HepG2 (cell line): Measurements from ENCODE around the gene TARDBP. TPM values are rescaled to one million over a fixed set of nuclear protein-coding genes. Genes with fewer than 3 reads are reported as not detected.
A peak's percentile ranks its signal among the peaks of the same experiment; 100 is the strongest.
"Not testable (repeated sequence)": the region's sequence is repeated elsewhere in the genome, so short reads cannot be mapped to it uniquely, and the experiment has no call there.

Experiments
- ATAC-seq: fragments of 200-7000 bp; cut with Tn5 transposase; 3 replicates; pipeline ENCODE4 v1.9.1; 2020; ENCODE audit warnings: mild to moderate bottlenecking, moderate library complexity
- BruUV-seq: library from RNA; stranded (reverse); fragments of 400-500 nt; replicated peaks from 2 replicates; lab custom pipeline; 2021; lab: Mats Ljungman, UMichigan
- CTCF ChIA-PET: fragments of 300-600 bp; formaldehyde crosslinking; extraction: SDS; loops from one replicate; lab custom pipeline; 2021; ENCODE audit warnings: low total read pairs, inconsistent platforms, low intra/inter-chr PET ratio; lab: Yijun Ruan, JAX
- POLR2A ChIA-PET: fragments of 350-600 bp; sonication (Branson Sonifier 250); formaldehyde crosslinking; loops from one replicate; lab custom pipeline; 2020; ENCODE audit warnings: antibody characterized with exemption, inconsistent platforms; lab: Yijun Ruan, JAX
- DNase-seq: peaks from one replicate; pipeline ENCODE4 v3.0.0-alpha.2; 2015; ENCODE audit warnings: low spot score
- FAIRE-seq: peaks from 3 replicates; lab custom pipeline; 2011; peaks lifted over from hg19 to GRCh38; lab: Jason Lieb, UNC
- H2AFZ ChIP-seq: one replicate; pipeline ENCODE4 v1.6.1; 2011; ENCODE audit warnings: low read length, inconsistent platforms
- H3K27ac ChIP-seq: fragments of 300-600 bp; 3 replicates; pipeline ENCODE4 v1.8.0; 2011; ENCODE audit warnings: mixed run types, mild to moderate bottlenecking, mixed read lengths, low read length, inconsistent platforms; ENCODE audit not compliant: insufficient read depth; ENCODE audit errors: extremely low read length
- H3K27me3 ChIP-seq, 2 experiments: fragments of 200-600 bp in 1 of 2; 2 replicates in 1 of 2; 3 replicates in 1 of 2; pipeline versions ENCODE4 v1.6.0 to v1.8.0; 2011; ENCODE audit warnings: low read length in 2 of 2, mild to moderate bottlenecking in 2 of 2, moderate library complexity in 2 of 2, inconsistent platforms in 1 of 2; ENCODE audit not compliant: insufficient read depth in 2 of 2, control insufficient read depth in 1 of 2
- H3K36me3 ChIP-seq, 2 experiments: fragments of 200-600 bp in 1 of 2; replicated peaks in 1 of 2; 2 replicates in 1 of 2; 3 replicates in 1 of 2; pipeline versions ENCODE4 v1.5.1 to v1.8.0; 2011; ENCODE audit warnings: low read length in 2 of 2, inconsistent platforms in 1 of 2; ENCODE audit not compliant: insufficient read depth in 2 of 2, control insufficient read depth in 1 of 2
- H3K4me1 ChIP-seq: 2 replicates; pipeline ENCODE4 v1.5.1; 2012; ENCODE audit warnings: low read length, inconsistent platforms; ENCODE audit not compliant: insufficient read depth
- H3K4me2 ChIP-seq: 2 replicates; pipeline ENCODE4 v1.6.0; 2011; ENCODE audit warnings: low read depth, low read length, inconsistent platforms
- H3K4me3 ChIP-seq, 3 experiments: fragments of 200-600 bp in 1 of 3; sonication (generic), shearing (Covaris generic) in 1 of 3; replicated peaks in 1 of 3; 2 replicates each; pipeline ENCODE4 v1.5.1; 2011 to 2016; ENCODE audit warnings: low read length in 3 of 3, inconsistent platforms in 2 of 3, low read depth in 2 of 3, mild to moderate bottlenecking in 2 of 3, control low read depth in 1 of 3, mixed read lengths in 1 of 3; ENCODE audit not compliant: insufficient read depth in 1 of 3
- H3K79me2 ChIP-seq: one replicate; pipeline ENCODE4 v1.6.1; 2011; ENCODE audit warnings: low read length, inconsistent platforms; ENCODE audit not compliant: insufficient read depth
- H3K9ac ChIP-seq: 2 replicates; pipeline ENCODE4 v1.6.0; 2011; ENCODE audit warnings: mild to moderate bottlenecking, low read depth, low read length, inconsistent platforms; ENCODE audit not compliant: insufficient read depth
- H3K9me3 ChIP-seq: 2 replicates; pipeline ENCODE4 v1.5.1; 2012; ENCODE audit warnings: mild to moderate bottlenecking, low read length
- H4K20me1 ChIP-seq: 2 replicates; pipeline ENCODE4 v1.6.0; 2011; ENCODE audit warnings: inconsistent platforms, mild to moderate bottlenecking, low read length, moderate library complexity; ENCODE audit not compliant: insufficient read depth
- BORCS8-MEF2B ChIP-seq: sonication (generic); formaldehyde crosslinking; IDR thresholded peaks from 2 replicates; pipeline ENCODE4 v1.8.0; 2022; ENCODE audit warnings: mild to moderate bottlenecking, missing genetic modification reagents
- JUNB ChIP-seq: sonication (generic); formaldehyde crosslinking; IDR thresholded peaks from 2 replicates; pipeline ENCODE4 v1.8.0; 2022; ENCODE audit warnings: missing genetic modification reagents, mild to moderate bottlenecking, borderline replicate concordance
- POLR2A ChIP-seq, 2 experiments: IDR thresholded peaks; 2 replicates each; pipeline ENCODE4 v1.6.1; 2011; ENCODE audit warnings: low read depth in 2 of 2, low read length in 2 of 2, mild to moderate bottlenecking in 1 of 2, moderate library complexity in 1 of 2; ENCODE audit not compliant: insufficient read depth in 1 of 2
- RBAK ChIP-seq: sonication (generic); formaldehyde crosslinking; IDR thresholded peaks from 2 replicates; pipeline ENCODE4 v1.5.1; 2020; ENCODE audit warnings: mild to moderate bottlenecking, missing genetic modification reagents
- ZNF160 ChIP-seq: sonication (generic); formaldehyde crosslinking; IDR thresholded peaks from 2 replicates; pipeline ENCODE4 v1.8.0; 2022; ENCODE audit warnings: mild to moderate bottlenecking, inconsistent platforms, missing genetic modification reagents
- ZNF775 ChIP-seq: sonication (generic); formaldehyde crosslinking; IDR thresholded peaks from 2 replicates; pipeline ENCODE4 v1.4.0; 2020; ENCODE audit warnings: missing genetic modification reagents, mild to moderate bottlenecking, moderate library complexity, borderline replicate concordance
- WGBS: methylation state at CpG from one replicate; pipeline ENCODE4 v1.1.6; 2017; ENCODE audit warnings: low lambda C conversion rate; 5-methylcytosine and 5-hydroxymethylcytosine counted together
- in situ Hi-C: cut with HindIII; loops from 2 replicates; pipeline ENCODE4 v1.10.0; 2017; ENCODE audit warnings: low pct_unique_long_range_greater_than_20kb; ENCODE audit not compliant: extremely low pct_ligation_motif_present
- intact Hi-C: fragments of 100-400 bp; cut with micrococcal nuclease; formaldehyde crosslinking; loops from one replicate; pipeline ENCODE4 v1.10.0; 2022; ENCODE audit not compliant: unreplicated experiment
- polyA plus RNA-seq, 8 experiments: library from polyadenylated mRNA; depleted of rRNA in 3 of 8; stranded (reverse) in 7 of 8; unstranded in 1 of 8; fragments of >200 nt; fragmentation: Illumina TruSeq in 4 of 8; extraction: Trizol in 4 of 8; gene quantifications; 2 replicates each; pipeline versions ENCODE4 v1.2.1 to v1.2.3, GENCODE V29; 2011 to 2016; ENCODE audit warnings: low read depth in 4 of 8, missing spikeins in 1 of 8, mixed read lengths in 1 of 8; ENCODE audit not compliant: insufficient read depth in 1 of 8
- total RNA-seq, 5 experiments: library from RNA; depleted of rRNA; stranded (reverse); fragments of >200 nt; fragmentation: Illumina TruSeq; extraction: Trizol; gene quantifications; 2 replicates each; pipeline ENCODE4 v1.2.3, GENCODE V29; 2016; ENCODE audit warnings: low read depth in 1 of 5

Gene TARDBP
- total and polyA plus RNA-seq, 2 of the 13 experiments (the other 11 are each of a cell fraction or from before 2014, with no cell fraction given): 62.4 to 93.0 TPM

DNA sequence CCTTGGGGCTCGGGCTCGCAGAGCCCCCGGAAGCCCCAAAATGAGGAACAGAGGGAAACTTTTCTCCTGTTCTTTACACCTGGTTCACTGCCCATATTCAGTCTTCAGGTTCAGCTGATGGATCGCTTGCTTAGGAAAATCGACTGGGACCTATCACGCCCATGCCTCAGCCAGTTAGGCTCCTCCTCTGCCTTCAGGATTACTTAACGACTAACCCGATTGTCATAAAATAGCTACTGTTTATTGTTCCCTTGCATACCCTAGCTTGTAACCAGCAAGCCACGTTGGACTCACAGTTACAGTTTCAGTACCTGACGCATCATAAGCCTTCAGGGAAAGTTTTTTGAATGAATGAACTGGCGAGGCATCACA lies 692 bp downstream of the TARDBP start:
- ChIA-PET POLR2A (interaction anchor here (0.8 to 2.7 kb wide), 2 partner anchors 11 to 33 kb away, joined by 3 to 13 read pairs; partner anchors contain the start of gene MASP2), CTCF (no interaction called here)
- DNase-seq (peak; percentile 27), FAIRE-seq (peak; percentile 8), ATAC-seq (peak; percentile 37)
- intact Hi-C loops: no loop called here
- no peaks in the 10 kb centered on the region for H3K9me3 ChIP-seq
- H3K4me2 ChIP-seq: peak overlapping the region; percentile 98
- TF ChIP-seq RBAK (CRISPR knock-in tag): no peak
- no peak; a peak in 1 of 4 replicates for TF ChIP-seq POLR2A (IDR thresholded peaks at IDR 0.05; ENCODE audit: insufficient read depth in 1 of 2, low read depth in 2 of 2, low read length in 2 of 2)
- TF ChIP-seq JUNB: no peak
- no peak for TF ChIP-seq ZNF160 (CRISPR knock-in tag)
- no peak for TF ChIP-seq BORCS8-MEF2B (CRISPR knock-in tag)
- no peak for TF ChIP-seq ZNF775 (CRISPR knock-in tag)
- H3K27ac ChIP-seq: peak overlapping the region; percentile 99
- in situ Hi-C loops: no loop called here
- no peak overlapping the region for H2AFZ ChIP-seq
- H4K20me1 ChIP-seq: peaks cover 32% of the 10 kb centered on the region
- no peaks in the 10 kb centered on the region; a peak in 1 of 5 replicates for H3K27me3 ChIP-seq
- H3K4me3 ChIP-seq: peak overlapping the region; percentile 83 to 100 (median 99)
- peak overlapping the region; percentile 100 for H3K9ac ChIP-seq
- WGBS: 0% methylated on average over 8 of the region's 11 CpGs
- peaks cover 8 to 34% of the 10 kb centered on the region in 2 experiments for H3K36me3 ChIP-seq
- BruUV-seq: no TSS peak
- peaks cover 35% of the 10 kb centered on the region for H3K79me2 ChIP-seq
- peaks cover 40% of the 10 kb centered on the region for H3K4me1 ChIP-seq

DNA sequence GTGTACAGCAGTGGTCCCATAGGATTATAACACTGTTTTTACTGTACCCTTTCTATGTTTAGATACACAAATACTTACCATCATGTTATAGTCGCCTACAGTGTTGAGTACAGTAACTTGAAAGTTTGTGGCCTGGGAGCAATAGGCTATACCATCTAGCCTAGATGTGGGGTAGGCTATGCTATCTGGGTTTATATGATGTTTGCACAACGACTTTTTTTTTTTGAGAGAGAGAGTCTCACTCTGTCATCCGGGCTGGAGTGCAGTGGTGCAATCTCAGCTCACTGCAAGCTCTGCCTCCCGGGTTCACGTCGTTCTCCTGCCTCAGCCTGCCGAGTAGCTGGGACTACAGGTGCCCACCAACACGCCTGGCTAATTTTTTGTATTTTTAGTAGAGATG lies 6.9 kb downstream of the TARDBP start:
- H3K36me3 ChIP-seq: peaks cover 28 to 84% of the 10 kb centered on the region in 2 experiments
- H3K9me3 ChIP-seq, DNase-seq, ATAC-seq, H3K27me3 ChIP-seq, intact Hi-C loops, BruUV-seq, in situ Hi-C loops, H3K4me3 ChIP-seq, H3K9ac ChIP-seq, FAIRE-seq, POLR2A ChIA-PET, CTCF ChIA-PET, H3K27ac ChIP-seq, H3K4me2 ChIP-seq, H2AFZ ChIP-seq: not testable (repeated sequence)
- WGBS: 95% methylated on average over 8 of the region's 8 CpGs
- peaks cover 18% of the 10 kb centered on the region for H4K20me1 ChIP-seq
- peaks cover 20% of the 10 kb centered on the region for H3K79me2 ChIP-seq
- H3K4me1 ChIP-seq: peaks cover 19% of the 10 kb centered on the region
